RKO (cell line): Measurements from ENCODE around the gene WNT3A.

ENCODE experiments used
- DNase-seq: peaks from one replicate; pipeline ENCODE4 v3.0.0-alpha.2; 2016; ENCODE audit warnings: low spot score

WNT3A gene

GRCh38 chr1:228048659-228049298 lies 42.0 kb downstream of the WNT3A start:
- no peak for DNase-seq

GRCh38 chr1:228050571-228051231 lies 43.9 kb downstream of the WNT3A start:
- no peak for DNase-seq

DNA sequence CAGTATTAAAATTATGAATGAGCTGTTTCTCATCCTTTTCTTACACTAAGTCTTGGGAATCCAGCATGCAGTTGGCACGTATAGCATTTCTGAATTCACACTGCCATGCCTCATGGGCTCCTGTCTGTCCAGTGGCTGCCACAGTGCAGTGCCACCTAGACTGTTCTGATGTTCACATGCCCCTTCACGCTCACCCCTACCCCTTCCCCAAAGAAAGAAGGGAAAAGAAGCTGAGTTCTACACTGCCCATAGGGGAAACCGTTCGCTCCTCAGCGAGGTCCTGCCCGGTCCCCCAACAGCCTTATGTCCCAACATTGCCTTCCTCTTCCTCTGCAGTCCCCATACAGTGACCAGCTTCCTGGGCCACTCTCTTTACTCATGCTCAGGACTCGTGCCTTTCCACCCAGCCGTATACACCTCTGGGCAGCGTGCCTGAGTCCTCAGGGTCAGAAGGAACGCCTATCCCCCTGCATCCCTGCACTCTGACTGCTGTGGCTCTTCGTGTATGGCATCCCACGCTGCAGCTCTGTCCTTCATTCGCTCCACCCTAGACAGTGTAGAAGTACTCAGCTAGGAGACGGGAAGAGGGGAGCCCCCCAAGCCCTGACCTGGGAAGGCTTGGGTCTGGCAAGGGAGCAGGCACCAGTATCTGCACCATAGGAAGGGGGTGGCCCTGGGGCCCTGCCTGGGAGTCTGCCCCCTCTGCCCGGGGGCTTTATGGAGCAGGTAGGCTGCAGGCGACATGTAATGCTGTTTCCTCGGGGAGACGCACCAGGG lies 51.6 kb downstream of the WNT3A start:
- DNase-seq = no peak

DNA sequence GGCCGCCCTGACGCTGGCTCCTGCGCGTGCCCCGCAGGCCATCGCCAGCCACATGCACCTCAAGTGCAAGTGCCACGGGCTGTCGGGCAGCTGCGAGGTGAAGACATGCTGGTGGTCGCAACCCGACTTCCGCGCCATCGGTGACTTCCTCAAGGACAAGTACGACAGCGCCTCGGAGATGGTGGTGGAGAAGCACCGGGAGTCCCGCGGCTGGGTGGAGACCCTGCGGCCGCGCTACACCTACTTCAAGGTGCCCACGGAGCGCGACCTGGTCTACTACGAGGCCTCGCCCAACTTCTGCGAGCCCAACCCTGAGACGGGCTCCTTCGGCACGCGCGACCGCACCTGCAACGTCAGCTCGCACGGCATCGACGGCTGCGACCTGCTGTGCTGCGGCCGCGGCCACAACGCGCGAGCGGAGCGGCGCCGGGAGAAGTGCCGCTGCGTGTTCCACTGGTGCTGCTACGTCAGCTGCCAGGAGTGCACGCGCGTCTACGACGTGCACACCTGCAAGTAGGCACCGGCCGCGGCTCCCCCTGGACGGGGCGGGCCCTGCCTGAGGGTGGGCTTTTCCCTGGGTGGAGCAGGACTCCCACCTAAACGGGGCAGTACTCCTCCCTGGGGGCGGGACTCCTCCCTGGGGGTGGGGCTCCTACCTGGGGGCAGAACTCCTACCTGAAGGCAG lies 52.3 kb downstream of the WNT3A start:
- DNase-seq = no peak

GRCh38 chr1:228059634-228060457 lies 53.0 kb downstream of the WNT3A start:
- DNase-seq = no peak

DNA sequence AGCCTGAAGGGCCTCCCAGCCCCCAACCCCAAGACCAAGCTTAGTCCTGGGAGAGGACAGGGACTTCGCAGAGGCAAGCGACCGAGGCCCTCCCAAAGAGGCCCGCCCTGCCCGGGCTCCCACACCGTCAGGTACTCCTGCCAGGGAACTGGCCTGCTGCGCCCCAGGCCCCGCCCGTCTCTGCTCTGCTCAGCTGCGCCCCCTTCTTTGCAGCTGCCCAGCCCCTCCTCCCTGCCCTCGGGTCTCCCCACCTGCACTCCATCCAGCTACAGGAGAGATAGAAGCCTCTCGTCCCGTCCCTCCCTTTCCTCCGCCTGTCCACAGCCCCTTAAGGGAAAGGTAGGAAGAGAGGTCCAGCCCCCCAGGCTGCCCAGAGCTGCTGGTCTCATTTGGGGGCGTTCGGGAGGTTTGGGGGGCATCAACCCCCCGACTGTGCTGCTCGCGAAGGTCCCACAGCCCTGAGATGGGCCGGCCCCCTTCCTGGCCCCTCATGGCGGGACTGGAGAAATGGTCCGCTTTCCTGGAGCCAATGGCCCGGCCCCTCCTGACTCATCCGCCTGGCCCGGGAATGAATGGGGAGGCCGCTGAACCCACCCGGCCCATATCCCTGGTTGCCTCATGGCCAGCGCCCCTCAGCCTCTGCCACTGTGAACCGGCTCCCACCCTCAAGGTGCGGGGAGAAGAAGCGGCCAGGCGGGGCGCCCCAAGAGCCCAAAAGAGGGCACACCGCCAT lies 53.8 kb downstream of the WNT3A start:
- no peak for DNase-seq

GRCh38 chr1:228061411-228062084 lies 54.8 kb downstream of the WNT3A start:
- DNase-seq = no peak

DNA sequence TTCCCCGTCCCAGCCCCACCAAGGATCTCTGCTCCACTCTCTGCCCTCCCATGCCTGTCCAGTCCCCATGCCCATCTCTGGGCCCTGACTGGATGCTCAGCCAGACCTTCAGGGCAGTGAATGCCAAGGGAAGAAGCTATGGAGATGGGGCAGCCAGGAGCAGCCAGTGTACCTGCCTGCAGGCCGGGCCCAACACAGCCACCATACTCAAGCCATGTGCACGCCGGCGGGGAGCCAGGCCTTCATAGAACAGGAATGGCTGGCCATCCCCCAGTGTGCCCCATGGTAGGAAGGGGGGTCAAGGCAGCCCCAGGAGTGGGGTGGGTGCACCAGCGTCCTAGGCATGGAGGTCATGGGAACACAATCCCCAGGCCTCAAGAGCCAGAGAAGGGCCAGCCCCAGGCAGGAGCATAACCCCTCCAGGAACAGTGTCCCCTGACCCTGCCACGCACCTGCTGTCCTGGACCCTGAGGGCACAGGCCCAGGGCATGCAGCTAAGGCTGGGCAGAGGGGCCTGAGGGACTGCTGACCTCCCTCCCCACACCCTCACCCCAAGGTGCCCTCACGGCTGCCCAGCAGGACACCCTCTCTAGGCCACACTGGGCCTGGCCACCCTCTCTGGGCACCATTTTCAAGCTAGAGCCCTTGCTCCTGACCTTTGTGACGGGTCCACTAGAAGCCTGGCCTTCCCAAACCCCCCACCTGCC lies 55.4 kb downstream of the WNT3A start:
- DNase-seq = no peak

DNA sequence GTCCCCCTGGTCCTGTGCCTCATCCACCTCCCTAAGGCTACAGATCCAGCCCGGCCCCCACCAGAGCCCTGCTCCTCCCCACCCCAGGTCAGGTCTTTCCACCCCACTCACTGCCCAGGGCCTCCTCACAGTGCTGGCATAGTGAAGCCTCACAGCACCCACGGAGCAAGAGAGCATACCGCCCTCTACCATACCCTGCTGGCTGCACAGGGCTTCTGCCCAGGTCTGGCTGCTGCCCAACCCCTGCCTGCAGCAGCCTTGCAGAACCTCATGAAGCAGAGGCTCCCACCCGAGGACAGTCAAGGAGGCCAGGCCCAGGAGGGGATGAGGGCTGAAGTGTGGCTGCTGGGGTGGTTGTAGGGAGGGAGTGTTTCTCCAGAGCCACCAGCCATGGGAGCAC lies 56.0 kb downstream of the WNT3A start:
- no peak for DNase-seq

DNA sequence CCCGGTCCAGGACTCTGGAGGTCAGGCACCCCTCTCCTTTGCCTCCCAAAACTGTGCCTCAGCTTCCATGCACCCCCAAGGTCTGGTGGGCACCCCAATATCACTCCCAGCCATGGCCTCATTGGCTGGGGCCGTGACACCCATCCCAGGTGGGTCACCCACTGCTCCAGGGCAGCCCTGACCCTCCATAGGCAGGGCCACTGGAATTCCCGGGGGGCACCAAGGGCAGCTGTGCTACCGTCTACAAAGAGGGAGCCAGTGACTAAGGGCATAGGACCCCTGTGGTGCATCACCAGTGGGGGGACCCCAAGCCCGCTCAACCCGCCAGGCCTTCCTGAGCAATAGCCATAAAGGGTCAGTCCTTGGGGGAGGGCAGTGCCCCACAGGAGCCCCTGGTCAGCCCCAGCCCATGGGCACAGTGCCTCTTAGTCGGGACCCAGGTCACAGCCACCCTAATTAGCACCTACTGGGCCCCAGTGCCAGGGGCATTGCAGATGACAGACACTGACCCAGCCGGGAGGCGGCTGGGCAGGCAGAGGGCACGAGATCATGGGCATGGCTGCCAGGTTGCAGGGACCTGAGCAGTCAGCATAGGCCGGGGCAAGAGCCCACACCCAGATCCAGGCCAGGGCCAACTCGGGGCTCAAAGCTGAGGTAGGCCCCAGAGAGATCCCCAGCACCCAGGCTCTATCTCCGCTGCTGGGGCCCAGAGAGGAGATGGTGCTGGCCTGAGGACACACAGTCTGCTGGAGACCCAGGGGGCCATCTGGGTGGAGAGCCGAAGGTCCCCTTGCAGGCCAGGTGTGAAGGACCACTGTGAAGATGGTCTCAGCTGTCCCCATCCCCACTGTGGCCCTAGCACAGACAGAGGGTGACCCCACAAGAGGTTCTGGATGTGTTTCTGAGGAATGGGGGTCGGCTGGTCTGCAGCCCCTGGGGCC lies 56.7 kb downstream of the WNT3A start:
- no peak for DNase-seq

DNA sequence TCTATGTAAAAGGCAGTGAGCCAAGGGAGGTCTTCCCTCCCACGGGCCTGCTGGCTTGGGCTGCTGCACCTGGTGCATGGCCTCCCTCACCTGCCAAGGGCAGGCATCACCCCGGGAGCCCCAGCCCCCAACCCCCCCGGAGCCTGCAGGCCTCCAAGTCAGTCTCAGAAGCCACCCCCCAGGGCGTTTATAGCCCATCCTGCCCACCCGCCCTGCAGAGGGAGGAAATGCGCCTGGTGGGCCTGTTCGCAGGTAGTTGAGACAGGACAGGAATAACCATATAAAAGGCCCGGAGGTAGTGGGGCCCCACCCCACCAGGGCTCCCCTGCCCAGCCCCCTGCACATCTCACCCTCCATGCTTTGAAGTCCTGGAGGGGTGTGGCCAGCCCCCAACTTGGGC lies 57.5 kb downstream of the WNT3A start:
- no peak for DNase-seq

DNA sequence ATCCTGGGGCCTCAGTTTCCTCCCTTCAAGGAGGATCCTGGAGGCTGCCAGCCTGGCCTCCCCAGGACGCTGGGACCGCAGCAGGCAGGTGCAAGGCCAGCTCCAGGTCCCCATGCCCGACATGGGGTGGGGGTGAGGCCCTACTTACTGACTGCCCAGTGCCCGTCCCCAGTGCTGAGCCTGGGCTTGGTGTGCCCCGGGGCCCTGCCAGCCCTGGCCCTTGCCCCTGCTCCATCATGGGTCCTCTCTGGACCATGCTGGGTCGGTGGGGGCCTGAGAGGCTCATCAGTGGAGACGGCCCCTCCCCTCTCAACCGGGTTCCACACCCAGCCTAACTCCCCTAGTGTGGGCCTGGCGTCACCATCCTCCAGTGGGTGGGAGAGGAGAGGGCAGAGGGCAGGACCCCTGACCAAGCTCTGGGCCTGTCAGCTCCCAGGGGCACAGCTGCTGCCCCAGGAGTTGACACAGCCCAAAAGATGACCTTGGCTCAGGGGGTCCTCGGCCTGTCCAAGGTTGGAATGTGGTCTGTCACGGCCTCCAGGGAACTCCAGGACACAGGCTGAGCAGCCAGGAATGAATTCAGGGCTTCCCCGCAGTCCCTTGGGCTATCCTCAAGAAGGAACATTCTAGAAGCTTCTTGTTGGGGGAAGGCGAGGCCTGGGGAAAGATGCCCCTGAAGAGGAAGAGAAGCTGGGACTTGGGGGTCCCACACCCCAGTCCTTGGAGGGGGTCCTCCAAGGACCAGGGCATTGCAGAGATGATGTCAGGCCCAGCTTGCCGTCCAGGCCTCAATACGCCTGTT lies 58.1 kb downstream of the WNT3A start:
- DNase-seq = no peak

- DNase-seq = no peak
Observed at GRCh38 chr1:228065543-228066347, 58.9 kb downstream of the WNT3A start.

- no peak for DNase-seq
Observed at GRCh38 chr1:228066416-228066815, 59.6 kb downstream of the WNT3A start.

DNA sequence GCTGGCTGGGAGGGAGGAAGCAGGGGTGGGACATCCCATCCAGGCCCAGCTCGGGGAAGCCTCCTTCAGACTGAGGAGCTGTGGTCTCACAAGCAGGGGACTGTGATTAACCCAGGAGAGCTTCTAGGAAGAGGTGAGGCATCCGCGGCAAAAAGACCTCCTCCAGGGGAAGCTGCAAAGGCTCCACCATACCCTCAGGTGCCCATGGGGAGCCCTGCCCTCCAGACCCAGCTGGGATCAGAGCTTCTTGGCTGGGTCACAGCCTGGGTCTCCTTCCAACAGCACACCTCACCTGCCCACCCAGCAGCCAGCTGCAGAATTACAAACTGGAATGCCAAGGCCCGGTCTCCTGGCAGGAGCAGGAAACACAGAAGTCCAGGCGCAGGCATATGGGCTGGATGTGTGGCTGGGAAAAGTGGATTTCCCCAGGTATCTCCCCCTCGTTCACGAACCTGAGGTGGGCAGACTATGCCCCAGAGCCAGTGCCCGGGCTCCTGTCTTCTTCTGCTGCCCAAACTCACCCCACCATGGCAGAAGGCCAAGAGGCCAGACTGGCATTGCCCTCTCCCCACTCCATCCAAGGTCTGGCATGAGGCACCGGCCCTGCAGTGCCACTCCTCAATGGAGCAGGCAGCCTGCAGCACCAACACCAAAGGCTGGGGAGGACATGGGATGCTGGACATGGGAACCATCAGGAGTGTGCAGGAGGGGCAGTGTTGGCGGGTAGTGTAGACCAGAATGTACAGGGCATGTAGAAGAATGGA lies 60.3 kb downstream of the WNT3A start:
- DNase-seq = no peak

DNA sequence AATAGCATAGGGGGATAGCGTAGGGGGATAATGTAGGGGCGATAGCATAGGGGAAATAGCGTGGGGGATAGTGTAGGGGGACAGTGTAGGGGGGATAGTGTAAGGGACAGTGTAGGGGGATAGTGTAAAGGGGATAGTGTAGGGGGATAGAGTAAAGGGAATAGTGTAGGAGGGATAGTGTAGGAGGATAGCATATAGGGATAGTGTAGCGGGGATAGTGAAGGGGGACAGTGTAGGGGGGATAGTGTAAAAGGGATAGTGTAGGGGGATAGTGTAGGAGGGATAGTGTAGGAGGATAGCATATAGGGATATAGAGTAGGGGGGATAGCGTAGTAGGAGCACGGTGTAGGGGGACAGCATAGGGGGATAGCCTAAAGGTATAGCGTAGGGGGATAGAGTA lies 61.6 kb downstream of the WNT3A start:
- DNase-seq = no peak
